Heart left ventricle (tissue), 16 donors: ENCODE measurements around the gene ACOX1. TPM values are rescaled to one million over a fixed set of nuclear protein-coding genes. Genes with fewer than 3 reads are reported as not detected.
A peak's percentile ranks its signal among the peaks of the same experiment; 100 is the strongest.

Experiments
- ATAC-seq, 4 donors: fragments of 200-7000 bp; cut with Tn5 transposase; one replicate each; pipeline ENCODE4 v1.9.1; 2020 to 2022; ENCODE audit warnings: moderate library complexity in 4 of 4, mild to moderate bottlenecking in 3 of 4, moderate number of reproducible peaks in 1 of 4
- DNase-seq, 5 donors: peaks; one replicate each; pipeline ENCODE4 v3.0.0-alpha.2; 2020
- H3K27ac ChIP-seq, 12 donors: fragments of 200-600 bp; sonication (generic) in 4 of 12; one replicate each; pipeline versions ENCODE4 v1.5.0 to v1.8.0; 2016 to 2022; ENCODE audit warnings: mild to moderate bottlenecking in 2 of 12
- H3K27me3 ChIP-seq, 9 donors: fragments of 200-600 bp; sonication (generic) in 2 of 9; one replicate each; pipeline versions ENCODE4 v1.5.1 to v1.8.0; 2016 to 2022; ENCODE audit warnings: mild to moderate bottlenecking in 3 of 9
- H3K36me3 ChIP-seq, 9 donors: fragments of 200-600 bp; sonication (generic) in 2 of 9; one replicate each; pipeline versions ENCODE4 v1.5.0 to v1.8.0; 2018 to 2022; ENCODE audit warnings: mild to moderate bottlenecking in 2 of 9
- H3K4me1 ChIP-seq, 12 donors: fragments of 200-600 bp; sonication (generic) in 4 of 12; one replicate each; pipeline versions ENCODE4 v1.5.0 to v1.8.0; 2016 to 2022; ENCODE audit warnings: mild to moderate bottlenecking in 3 of 12
- H3K4me3 ChIP-seq, 12 donors: fragments of 200-600 bp; sonication (generic) in 4 of 12; one replicate each; pipeline versions ENCODE4 v1.5.0 to v1.8.0; 2017 to 2022; ENCODE audit warnings: mild to moderate bottlenecking in 9 of 12, moderate library complexity in 4 of 12
- H3K9me3 ChIP-seq, 12 donors: fragments of 200-600 bp; sonication (generic) in 4 of 12; one replicate each; pipeline versions ENCODE4 v1.5.0 to v1.8.0; 2016 to 2022; ENCODE audit warnings: mild to moderate bottlenecking in 1 of 12
- POLR2A ChIP-seq, 2 donors: fragments of 450-650 bp; IDR thresholded peaks; one replicate each; pipeline ENCODE4 v1.6.1; 2017; ENCODE audit warnings: antibody characterized with exemption in 2 of 2, mild to moderate bottlenecking in 2 of 2, moderate library complexity in 2 of 2
- WGBS, 4 donors: extraction: QIAGEN DNeasy Blood & Tissue Kit in 2 of 4; methylation state at CpG; one replicate each; pipeline versions ENCODE4 v1.1.5 to v1.1.7; 2013 to 2018; 5-methylcytosine and 5-hydroxymethylcytosine counted together
- intact Hi-C, 10 donors: fragments of 100-400 bp; cut with DNase I; formaldehyde crosslinking; loops; one replicate each; pipeline versions ENCODE4 v1.11.1 to v1.14.2; 2022
- polyA plus RNA-seq, 2 donors: library from polyadenylated mRNA; stranded (reverse); fragments of 200-250 nt; gene quantifications; one replicate each; pipeline ENCODE4 v1.2.3, GENCODE V29; 2013
- total RNA-seq, 9 donors: library from RNA; depleted of rRNA in 2 of 9; stranded (reverse); fragments of >200 nt in 2 of 9; fragmentation: NEBNext Ultra II Directional in 3 of 9; extraction: Animal tissue kit (Norgen Biotek cat#: 25700) in 3 of 9; gene quantifications; one replicate each; pipeline versions ENCODE4 v1.1.0 to v1.2.4, GENCODE V29; 2016 to 2023
- TF ChIP-seq, protein P1 (sequence below), 12 donors: fragments of 200-600 bp; sonication (generic) in 4 of 12; IDR thresholded peaks; one replicate each; pipeline versions ENCODE4 v1.5.0 to v1.8.0; 2018 to 2022; ENCODE audit warnings: antibody characterized with exemption in 12 of 12, mild to moderate bottlenecking in 5 of 12
- donor health status: ischemic (EF 13 %, LVEDD 7.1; RV severe dilation, severe dysfunction).
- donor health status: healthy with polysubstance abuse.
- donor health status: DM: no; HTN: yes; CAD: no.
- donor health status: DM: no; HTN: no; CAD: no.
- donor health status: ischemic (EF 25% LVEDD 6.9; RV normal size, moderate dysfunction).
- donor health status: ischemic (EF 25% LVEDD 5.7; RV mildly dilated, moderate dysfunction).
- donor health status: healthy.
- donor health status: DM: yes; HTN: yes; CAD: no.
- donor health status: ischemic (EF 35%, LVEDD 5.7; RV mildly dilated, moderate dysfunction).
- donor health status: nonischemic (EF 11% LVEDD 7.7; RV severe dilation, severe dysfunction).
- donor health status: DM: yes; HTN: yes; CAD: no.
- donor health status: PGD.
- donor health status: ischemic (EF 29% LVEDD 5.4; RV normal size, mild dysfunction).
- donor health status: nonischemic (EF 23%, LVEDD 6.1; RV moderate dilation, normal function).

The ACOX1 gene
- total and polyA plus RNA-seq, 11 donors: 19.5 to 117 (median 78.3) TPM

DNA sequence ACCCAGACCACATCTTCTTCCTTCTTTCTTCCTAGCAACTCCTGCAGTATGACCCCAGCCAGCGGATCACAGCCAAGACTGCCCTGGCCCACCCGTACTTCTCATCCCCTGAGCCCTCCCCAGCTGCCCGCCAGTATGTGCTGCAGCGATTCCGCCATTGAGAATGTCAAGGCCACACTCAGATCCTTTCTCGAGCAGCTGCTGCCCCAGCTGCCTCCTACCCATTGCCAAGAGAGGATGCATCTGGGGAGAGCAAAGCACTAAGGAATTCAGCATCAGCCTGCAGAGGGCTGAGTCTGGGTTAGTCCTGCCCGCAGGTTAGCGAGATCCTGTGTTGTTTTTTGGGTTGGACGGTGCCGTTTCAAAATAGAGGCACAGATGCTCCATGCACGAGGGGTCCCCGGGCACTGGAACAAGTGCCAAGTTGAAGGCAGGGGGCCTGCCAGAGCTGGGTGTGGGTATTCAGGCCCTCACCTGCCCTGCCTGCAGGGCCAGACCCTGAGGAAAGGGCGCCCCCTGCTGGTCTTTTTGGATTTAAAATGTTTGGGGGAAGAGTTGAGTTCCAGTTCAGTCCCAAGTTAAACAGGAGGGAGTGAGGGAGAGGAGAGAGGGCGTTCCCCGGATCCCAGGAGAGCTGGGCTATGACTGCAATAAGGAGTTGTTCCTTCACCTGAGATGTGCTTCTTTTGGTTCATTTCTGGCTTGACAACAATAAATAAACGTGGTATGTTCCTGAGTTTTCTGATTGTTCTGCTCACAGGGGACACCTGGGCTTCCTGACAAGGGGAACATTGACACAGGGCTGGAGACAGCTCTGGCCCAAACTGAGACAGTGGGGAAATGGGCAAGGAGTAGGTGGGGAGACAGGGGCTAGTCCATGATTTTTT, 26.5 kb upstream of the ACOX1 start:
- Histone ChIP-seq H3K4me1 (peaks cover 0 to 7% (median 0%) of the 10 kb centered on the region in 12 donors), H3K36me3 (peaks cover 0 to 16% (median 0%) of the 10 kb centered on the region in 9 donors), H3K27ac (peak overlapping the region in 1 of 12 donors; percentile 17), H3K27me3 (no peaks in the 10 kb centered on the region), H3K4me3 (no peak overlapping the region), H3K9me3 (no peaks in the 10 kb centered on the region)
- DNase-seq (peak; percentile 71 to 83 (median 76)), ATAC-seq (peak; percentile 41 to 78 (median 63))
- intact Hi-C loops: loop anchor here in 9 of 10 donors (1.0 to 2.0 kb wide), 4 partner anchors 99 to 241 kb away; partner anchors contain the start of gene MRPL38 (in 2 of the 9)
- WGBS, 4 donors: 50 to 57% (median 54%) methylated on average over 11 to 16 of the region's 16 CpGs
- no peak for TF ChIP-seq POLR2A (IDR thresholded peaks at IDR 0.05)
- TF ChIP-seq, protein P1, sequence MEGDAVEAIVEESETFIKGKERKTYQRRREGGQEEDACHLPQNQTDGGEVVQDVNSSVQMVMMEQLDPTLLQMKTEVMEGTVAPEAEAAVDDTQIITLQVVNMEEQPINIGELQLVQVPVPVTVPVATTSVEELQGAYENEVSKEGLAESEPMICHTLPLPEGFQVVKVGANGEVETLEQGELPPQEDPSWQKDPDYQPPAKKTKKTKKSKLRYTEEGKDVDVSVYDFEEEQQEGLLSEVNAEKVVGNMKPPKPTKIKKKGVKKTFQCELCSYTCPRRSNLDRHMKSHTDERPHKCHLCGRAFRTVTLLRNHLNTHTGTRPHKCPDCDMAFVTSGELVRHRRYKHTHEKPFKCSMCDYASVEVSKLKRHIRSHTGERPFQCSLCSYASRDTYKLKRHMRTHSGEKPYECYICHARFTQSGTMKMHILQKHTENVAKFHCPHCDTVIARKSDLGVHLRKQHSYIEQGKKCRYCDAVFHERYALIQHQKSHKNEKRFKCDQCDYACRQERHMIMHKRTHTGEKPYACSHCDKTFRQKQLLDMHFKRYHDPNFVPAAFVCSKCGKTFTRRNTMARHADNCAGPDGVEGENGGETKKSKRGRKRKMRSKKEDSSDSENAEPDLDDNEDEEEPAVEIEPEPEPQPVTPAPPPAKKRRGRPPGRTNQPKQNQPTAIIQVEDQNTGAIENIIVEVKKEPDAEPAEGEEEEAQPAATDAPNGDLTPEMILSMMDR (IDR thresholded peaks at IDR 0.05): peak; percentile 48 to 81 (median 72)

DNA sequence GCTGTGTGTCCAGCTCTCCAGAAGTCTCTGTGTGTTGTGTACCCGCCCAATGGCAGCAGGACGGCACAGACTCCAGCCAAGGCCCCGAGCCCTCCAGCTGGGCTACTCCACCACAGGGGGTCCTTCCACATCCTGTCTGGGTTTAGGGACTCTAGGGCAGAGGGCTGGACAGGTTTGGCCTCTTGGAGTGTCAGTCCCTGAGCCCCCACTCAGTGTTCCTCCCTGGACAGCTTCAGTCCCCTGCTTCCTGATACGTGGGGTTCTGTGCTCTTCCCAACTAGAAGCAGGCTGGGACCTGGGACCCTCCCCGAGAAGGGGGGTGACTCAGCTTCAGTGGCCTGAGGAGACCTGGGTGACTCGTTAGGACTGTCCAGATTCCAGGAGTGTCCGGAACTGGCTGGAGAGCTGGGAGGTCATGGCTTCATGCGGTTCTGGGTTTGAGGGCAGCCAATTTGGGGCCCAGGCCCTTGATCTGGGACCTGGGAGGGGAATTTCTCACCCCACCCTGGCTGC, 25.8 kb upstream of the ACOX1 start:
- WGBS, 4 donors: 72 to 81% (median 79%) methylated on average over 7 to 8 of the region's 8 CpGs

DNA sequence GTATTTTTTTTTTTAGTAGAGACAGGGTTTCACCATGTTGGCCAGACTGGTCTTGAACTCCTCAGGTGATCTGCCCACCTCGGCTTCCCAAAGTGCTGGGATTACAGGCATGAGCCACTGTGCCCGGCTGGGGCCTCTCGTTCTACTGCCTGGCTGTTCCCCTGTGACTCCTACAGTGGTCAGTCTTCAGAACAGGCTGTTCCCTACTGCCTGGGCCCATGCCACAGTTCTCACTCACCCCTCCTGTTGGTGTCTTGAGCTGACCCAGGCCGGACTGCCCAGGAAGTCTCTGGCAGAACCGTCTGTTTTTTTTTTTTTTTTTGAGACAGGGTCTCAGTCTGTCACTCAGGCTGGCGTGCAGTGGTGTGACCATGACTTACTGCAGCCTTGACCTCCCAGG, 24.9 kb upstream of the ACOX1 start:
- 72 to 85% (median 79%) methylated on average over 6 of the region's 6 CpGs for WGBS, 4 donors
- intact Hi-C loops: loop anchor here in 5 of 10 donors (2.0 kb wide), 3 partner anchors 95 to 99 kb away; partner anchors contain the start of gene MRPL38 (in 2 of the 5)
- peaks cover 0 to 20% (median 0%) of the 10 kb centered on the region in 9 donors for H3K36me3 ChIP-seq
- no peak for ATAC-seq
- no peaks in the 10 kb centered on the region for H3K27me3 ChIP-seq
- H3K27ac ChIP-seq: no peak overlapping the region
- DNase-seq: no peak
- peaks cover 0 to 7% (median 0%) of the 10 kb centered on the region in 12 donors for H3K4me1 ChIP-seq
- TF ChIP-seq POLR2A (IDR thresholded peaks at IDR 0.05): no peak
- TF ChIP-seq, protein P1 (IDR thresholded peaks at IDR 0.05): no peak
- H3K9me3 ChIP-seq: no peaks in the 10 kb centered on the region
- H3K4me3 ChIP-seq: no peak overlapping the region

More for the DNA sequence above, 25.8 kb upstream of the ACOX1 start:
- peak in 1 of 4 donors; percentile 20 for ATAC-seq
- TF ChIP-seq, protein P1 (IDR thresholded peaks at IDR 0.05): no peak
- no peak for TF ChIP-seq POLR2A (IDR thresholded peaks at IDR 0.05)
- no peak overlapping the region for H3K4me3 ChIP-seq
- H3K27me3 ChIP-seq: no peaks in the 10 kb centered on the region
- H3K27ac ChIP-seq: peak overlapping the region in 2 of 12 donors; percentile 17 to 19
- intact Hi-C loops: loop anchor here in 9 of 10 donors (1.0 to 2.0 kb wide), 4 partner anchors 98 to 241 kb away; partner anchors contain the start of gene MRPL38 (in 2 of the 9)
- H3K9me3 ChIP-seq: no peaks in the 10 kb centered on the region
- H3K36me3 ChIP-seq: peaks cover 0 to 20% (median 0%) of the 10 kb centered on the region in 9 donors
- H3K4me1 ChIP-seq: peaks cover 0 to 7% (median 0%) of the 10 kb centered on the region in 12 donors
- no peak for DNase-seq

DNA sequence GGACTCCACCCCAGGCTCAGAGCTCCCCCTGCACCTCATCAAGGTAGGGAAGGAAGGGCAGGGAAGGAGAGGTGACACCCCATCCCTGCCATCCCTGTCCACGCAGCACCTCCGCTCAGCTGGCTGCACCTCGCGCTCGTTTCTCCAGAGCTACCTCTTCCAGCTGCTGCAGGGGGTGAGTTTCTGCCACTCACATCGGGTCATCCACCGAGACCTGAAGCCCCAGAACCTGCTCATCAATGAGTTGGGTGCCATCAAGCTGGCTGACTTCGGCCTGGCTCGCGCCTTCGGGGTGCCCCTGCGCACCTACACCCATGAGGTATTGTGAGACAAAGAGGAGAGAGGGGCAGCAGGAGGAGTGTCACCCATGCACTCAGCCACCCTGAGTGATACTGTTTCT, 23.1 kb upstream of the ACOX1 start:
- DNase-seq: no peak
- TF ChIP-seq POLR2A (IDR thresholded peaks at IDR 0.05): no peak
- TF ChIP-seq, protein P1 (IDR thresholded peaks at IDR 0.05): no peak
- Histone ChIP-seq H3K4me1 (peaks cover 0 to 15% (median 3%) of the 10 kb centered on the region in 12 donors), H3K27me3 (no peaks in the 10 kb centered on the region), H3K27ac (no peak overlapping the region), H3K9me3 (no peaks in the 10 kb centered on the region), H3K4me3 (no peak overlapping the region), H3K36me3 (peaks cover 0 to 20% (median 0%) of the 10 kb centered on the region in 9 donors)
- intact Hi-C loops: loop anchor here in 1 of 10 donors (2.0 kb wide), 1 partner anchor 93 kb away; no protein-coding TSS in a partner anchor
- 94 to 97% (median 96%) methylated on average over 9 to 12 of the region's 12 CpGs for WGBS, 4 donors
- ATAC-seq: no peak
